Fibroblast of the aortic adventitia (primary cell): ENCODE results near the gene KCNA2. TPM values are rescaled to one million over a fixed set of nuclear protein-coding genes. Genes with fewer than 3 reads are reported as not detected.

ENCODE experiments used
- total RNA-seq: library from RNA; depleted of rRNA; stranded (reverse); fragments of >200 nt; gene quantifications from 2 replicates; pipeline ENCODE4 v1.2.3, GENCODE V29; 2012; ENCODE audit warnings: low replicate concordance

Gene KCNA2
- total RNA-seq, 1 donor, result not detected

Other genes starting within 250 kb of the KCNA2 start
- 36.8 and 71.9 TPM in 2 replicates for gene SLC16A4, start 215.3 kb downstream of the KCNA2 start, total RNA-seq
- gene LAMTOR5, start 198.7 kb downstream of the KCNA2 start, total RNA-seq, result 43.3 and 96.5 TPM in 2 replicates
- gene PROK1, start 155.2 kb downstream of the KCNA2 start, total RNA-seq, result not detected in 2 replicates
- gene KCNA10, start 87.2 kb downstream of the KCNA2 start, total RNA-seq, result not detected in 2 replicates
- gene KCNA3, start 68.6 kb upstream of the KCNA2 start, total RNA-seq, result under 0.01 TPM in 1 of 2 replicates, not detected in the other